GM21717 (cell line): ENCODE data around the gene MBP.

Experiments used
- ATAC-seq: cut with Tn5 transposase; IDR thresholded peaks from one replicate; pipeline ENCODE4 v1.9.1; 2021; ENCODE audit warnings: mild to moderate bottlenecking, moderate library complexity; ENCODE audit not compliant: unreplicated experiment

MBP gene

DNA sequence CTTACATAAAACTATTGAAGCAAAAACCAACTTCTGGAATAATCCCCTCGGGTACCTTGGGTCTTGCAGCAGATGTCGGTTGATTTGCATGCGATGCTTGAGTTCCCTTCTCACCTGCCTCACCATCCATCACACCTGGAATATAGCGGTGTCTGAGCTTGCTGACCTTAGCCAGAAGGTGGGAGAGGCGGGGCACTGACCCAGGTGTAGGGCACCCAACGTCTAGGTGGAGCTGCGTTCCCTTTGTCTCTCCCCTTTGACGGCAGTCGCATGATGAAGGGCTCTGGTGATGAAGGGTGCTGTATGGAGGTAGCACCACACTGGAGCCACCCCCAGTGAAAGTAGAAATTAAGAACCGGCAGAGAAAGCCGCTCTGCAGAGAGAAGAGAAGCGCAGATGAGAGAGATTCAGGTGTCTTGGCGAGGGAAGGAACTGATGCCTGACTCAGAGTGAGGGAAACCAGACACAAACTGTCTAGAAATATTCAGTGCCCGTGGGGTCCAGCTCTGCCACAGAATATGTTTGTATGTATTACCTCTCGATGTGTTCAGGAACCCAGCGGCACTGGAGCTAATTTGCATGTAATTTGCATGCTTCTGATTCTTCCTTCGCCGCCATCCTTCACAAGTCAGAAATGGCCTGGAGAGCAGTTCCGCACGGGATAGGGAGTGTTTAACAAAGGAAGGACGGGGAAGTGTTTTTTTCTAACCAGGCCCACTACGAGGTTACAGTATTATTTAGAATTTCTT is 19.4 kb upstream of the MBP start:
- ATAC-seq: no peak

DNA sequence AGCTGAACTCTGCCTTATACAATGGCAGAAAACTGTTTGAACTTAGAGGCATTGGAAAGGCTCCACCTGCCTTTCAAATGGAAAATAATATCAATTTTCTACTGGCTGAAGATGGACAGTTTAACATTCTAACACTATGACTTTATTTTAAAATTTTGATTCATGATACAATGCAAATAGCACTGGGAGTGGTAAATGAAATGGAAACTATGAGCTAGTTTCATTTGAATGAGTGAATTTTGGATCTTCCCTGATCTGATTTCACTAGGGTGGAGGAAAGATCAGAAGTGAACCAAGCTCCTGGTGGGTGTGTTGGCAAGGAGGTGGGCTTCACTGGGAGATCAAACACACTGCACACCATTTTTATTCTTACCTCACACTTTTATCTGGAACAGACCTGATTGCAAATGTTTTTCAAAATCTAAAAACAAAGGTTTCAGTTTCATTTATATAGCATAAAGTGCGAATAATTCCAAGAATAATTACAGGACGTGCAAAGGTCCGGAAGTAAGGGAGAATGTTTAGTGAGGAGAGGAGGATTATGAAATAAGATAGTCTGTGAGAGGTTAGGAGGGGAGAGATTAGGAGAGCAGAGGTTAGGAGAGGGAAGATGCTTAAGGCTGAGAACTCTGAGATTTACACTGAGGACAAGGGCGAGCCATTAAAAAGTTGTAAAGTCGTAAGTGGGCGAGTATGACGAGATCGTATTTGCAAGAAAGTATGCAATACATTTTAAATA is 18.6 kb upstream of the MBP start:
- ATAC-seq: no peak

DNA sequence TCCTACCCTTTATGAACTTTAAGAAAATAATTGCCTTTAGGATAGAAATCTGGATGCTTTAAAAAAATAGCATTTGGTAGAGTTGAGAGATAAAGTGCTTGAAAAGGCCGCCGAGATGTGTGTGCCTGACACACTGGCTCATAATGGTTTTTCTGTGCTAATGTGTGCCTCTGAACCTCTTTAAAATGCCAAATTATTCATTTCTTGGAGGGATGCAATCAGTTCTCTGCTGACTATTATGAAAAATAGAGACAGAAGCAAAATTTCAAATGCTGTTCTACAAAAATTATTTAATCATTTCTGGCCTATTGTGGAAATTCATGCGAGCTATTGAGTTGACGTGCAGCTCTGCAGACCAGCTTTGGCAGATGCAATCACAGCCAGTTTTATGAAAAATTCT is 18.0 kb upstream of the MBP start:
- no peak for ATAC-seq

DNA sequence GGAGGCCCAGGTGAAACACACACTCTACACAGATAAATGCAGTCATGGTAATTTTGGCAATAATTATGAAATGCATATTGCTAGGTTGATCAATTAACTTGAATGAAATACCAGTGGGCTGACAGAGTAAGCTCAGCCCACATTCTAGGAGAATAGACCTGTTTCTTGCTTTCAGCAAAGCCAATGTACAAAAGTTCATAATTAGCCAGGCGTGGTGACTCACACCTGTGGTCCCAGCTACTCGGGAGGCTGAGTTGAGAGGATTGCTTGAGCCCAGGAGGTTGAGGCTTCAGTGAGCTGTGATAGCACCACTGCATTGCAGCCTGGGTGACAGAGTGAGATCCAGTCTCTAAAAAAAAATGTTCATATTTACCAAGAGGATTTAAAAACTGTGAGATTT is 15.7 kb upstream of the MBP start:
- ATAC-seq: no peak

DNA sequence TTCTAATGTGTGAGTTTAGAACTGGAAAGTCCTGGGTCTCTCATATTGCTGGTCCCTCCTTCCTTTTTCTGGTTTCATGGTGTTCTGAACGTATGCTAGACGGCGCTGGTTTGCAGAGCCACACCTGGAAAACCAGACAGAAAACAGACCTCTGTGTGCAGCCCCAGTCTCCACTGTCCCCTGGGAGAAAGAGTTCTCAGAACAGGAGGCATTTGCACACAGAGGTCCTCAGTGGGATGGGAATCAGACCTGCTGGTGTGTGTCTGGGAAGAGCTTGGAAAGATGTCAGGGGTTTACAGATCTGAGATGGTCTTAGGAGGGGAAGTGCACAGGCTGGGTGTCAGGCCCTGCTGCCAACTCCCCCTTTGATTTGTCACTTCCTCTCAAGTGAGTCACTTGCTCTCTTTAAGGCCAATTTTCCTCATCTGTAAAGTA is 14.9 kb upstream of the MBP start:
- ATAC-seq: no peak

DNA sequence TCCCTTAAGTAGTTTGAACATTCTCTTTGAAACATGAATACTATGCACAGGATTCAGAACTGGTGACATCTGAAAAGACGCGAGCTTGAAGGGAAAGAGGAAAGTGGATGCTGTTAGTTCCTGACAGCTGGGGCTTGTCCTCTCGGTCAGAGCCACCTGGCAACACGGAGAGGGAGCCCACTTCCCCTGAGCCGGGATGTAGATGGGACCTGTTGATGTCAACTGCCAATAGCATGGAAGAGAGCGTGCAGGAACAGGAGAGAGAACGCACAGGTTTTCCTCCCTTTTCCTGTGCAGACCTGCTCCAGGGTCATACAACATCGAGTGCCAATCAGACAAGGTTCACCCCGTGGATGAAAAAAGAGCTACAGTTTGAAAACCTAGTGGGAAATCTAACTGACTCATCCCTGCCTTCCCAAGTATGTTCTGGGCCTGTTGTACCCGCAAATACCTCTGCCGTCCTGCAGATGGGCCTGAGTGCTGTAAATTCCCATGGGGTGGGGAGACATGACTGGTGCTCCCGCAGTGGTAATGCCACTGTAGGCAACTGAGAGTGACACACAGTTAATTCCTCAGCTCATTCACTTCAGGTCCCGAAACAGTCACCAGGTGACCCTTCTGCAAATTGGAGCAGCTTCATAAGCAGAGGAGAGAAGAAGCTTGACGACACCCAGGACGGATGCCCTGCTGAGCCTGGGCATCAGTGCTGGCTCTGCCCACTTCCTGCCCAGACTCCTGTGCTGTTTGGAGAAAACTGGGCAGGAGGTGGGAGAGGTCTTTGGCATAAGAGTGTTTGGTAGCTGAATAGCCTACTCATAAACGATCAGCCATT is 13.9 kb upstream of the MBP start:
- no peak for ATAC-seq

DNA sequence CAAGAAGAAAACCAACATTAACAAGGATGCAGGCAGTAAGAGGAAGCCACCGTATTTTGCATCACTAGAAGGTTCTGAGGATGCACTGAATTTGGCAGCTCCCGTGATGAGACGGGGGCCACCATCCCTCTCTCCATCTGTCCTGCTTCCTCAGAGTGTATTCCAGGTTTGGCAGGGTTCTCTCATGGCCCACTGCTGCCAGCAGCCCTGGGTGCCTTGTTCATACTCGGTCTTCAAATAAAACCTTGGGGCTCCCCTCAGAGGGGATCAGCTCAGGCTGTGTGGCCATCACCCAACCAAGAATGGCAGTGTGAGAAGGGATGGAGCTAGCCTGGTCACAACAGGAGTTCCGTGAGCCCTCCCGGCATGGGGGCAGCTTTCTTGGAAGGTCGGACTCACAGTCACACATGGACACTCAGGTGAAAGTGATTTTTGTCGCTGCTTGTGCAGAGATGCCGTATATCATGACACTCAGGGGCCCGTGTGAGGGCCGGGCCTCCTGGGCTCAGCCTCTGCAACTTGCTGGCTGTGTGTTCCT is 12.8 kb upstream of the MBP start:
- no peak for ATAC-seq

DNA sequence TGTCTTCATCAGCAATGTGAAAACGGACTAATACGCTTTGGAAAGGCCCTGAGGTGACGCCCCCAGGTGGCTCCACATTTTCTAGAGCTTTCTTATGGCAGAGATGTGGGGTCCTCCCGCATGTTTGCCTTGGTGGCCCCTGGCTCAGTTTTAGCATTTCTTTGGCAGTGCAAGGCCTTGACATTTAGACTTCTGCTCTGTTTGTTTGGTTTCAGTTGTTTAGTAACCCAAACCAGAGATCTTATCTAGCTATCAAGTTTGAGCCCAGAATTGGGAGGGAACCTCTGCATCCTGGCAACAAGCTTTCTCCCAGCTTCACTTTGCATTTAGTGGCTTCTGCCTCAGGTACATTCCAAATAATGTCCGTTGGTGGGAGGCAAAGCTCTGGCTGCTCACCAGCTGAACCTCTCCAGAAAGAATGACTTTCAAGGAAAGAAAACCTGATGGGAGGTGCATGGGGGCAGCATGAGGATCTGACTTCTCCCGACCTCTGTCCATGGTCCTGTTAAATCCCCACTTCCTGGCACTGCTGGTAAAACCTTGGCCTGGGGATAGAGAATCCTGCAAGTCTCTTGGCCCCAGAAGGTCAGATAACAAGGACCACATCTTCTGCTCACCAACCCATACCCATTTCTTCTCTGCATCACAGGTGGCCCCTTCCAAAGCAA is 12.0 kb upstream of the MBP start:
- ATAC-seq: no peak

DNA sequence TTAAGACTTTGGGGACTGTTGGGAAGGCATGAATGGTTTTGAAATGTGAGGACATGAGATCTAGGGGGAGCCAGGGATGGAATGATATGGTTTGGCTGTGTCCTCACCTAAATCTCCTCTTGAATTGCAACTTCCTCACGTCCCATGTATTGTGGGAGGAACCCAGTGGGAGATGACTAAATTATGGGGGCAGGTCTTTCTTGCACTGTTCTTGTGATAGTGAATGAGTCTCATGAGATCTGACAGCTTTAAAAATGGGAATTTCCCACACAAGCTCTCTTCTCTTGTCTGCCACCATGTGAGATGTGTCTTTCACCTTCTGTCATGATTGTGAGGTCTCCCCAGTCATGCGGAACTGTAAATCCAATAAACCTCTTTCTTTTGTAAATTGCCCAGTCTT is 11.5 kb upstream of the MBP start:
- ATAC-seq: no peak

DNA sequence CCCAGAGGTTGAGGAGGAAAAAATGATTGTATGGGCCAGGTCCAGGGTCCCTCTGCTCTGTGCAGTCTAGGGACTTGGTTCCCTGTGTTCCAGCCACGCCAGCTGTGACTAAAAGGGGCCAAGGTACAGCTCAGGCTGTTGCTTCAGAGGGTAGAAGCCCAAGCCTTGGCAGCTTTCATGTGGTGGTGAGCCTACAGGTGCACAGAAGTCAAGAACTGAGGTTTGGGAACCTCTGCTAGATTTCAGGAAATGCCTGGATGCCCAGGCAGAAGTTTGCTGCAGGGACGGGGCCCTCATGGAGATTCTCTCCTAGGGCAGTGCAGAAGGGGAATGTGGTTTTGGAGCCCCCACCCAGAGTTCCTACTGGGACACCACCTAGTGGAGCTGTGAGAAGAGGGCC is 10.6 kb upstream of the MBP start:
- ATAC-seq: no peak

DNA sequence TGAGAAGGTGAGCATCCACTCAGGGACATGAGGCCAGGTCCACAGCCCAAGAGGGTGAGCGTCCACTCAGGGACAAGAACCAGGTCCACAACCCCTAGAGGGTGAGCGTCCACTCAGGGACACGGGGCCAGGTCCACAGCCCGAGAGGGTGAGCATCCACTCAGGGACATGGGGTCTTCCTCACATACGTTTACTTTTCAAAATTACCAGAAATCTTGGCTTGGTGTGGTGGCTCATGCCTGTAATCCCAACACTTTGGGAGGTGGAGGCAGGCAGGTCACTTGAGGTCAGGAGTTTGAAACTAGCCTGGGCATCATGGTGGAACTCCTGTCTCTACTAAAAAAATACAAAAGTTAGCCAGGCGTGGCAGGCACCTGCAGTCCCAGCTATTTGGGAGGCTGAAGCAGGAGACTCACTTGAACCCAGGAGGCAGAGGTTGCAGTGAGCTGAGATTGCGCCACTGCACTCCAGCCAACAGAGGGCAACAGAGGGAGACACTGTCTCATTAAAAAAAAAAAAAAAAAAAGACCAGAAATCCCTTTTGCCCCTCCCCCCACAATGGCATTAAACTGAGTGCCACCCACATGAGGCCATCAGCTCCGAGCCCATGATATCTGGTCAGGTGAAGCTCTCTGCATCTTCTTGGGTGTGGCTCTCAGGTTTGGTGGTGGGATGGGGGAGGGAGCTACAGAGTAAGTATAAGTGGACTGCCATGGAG is 9.0 kb upstream of the MBP start:
- ATAC-seq: no peak

DNA sequence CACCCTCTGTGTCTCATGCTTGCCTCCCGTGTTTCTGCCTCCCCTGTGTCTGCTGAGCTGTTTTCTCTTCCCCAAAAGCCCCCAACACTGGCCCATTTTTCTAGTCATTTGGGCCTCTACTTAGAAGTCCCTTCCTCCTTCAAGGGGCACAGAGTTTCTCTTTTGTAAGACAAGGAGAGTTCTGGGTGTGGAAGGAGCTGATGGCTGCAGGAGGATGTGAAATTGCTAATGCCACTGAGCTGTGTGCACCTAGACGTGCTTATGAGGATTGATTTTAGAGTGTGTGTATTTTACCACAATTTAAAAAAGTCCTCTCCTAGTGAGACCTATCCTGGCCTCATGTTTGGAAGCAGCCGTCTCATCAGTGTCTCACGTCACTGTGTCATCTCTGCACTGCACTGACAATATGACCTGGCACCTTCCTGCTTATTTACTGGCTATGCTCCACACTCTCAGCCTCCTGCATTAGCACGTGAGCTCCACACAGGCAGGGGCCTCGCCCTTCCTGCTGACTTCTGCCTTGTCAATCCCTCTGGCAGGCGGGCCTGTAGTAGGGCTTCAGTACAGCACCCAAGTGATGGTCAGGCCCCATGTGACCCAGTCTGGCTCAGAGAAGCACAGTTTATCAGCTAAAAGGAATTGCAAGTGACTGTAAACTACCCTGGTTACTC is 8.0 kb upstream of the MBP start:
- no peak for ATAC-seq

DNA sequence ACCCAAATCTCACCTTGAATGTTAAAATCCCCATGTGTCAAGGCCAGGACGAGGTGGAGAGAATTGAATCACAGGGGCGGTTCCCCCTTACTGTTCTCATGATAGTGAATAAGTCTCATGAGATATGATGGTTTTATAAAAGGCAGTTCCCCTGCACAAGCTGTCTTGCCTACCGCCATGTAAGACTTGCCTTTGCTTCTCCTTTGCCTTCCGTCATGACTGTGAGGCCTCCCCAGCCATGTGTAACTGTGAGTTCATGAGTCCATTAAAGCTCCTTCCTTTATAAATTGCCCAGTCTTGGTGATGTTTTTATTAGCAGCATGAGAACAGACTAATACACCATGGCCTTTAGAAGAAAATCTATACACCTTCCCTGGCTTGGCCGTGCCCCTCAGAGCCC is 7.4 kb upstream of the MBP start:
- no peak for ATAC-seq

DNA sequence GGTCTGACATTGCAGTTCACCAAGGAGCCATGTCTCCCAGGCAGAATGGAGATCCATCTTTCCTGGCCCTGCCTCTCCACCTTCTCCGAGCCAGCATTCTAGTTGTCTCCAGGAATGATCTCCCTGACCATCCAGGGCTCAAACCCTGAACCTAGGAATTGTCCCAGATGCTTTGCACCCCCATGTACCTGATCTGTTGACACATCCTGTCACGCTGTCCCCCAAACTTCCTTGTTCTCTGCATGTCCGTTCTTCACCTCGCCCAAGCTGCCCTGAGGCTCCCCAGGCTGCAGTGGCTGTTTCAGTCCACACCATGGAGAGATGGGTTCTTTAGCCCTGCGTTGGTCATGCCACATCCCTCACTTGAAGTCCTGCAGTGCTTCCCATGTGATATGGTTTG is 7.0 kb upstream of the MBP start:
- ATAC-seq: no peak

DNA sequence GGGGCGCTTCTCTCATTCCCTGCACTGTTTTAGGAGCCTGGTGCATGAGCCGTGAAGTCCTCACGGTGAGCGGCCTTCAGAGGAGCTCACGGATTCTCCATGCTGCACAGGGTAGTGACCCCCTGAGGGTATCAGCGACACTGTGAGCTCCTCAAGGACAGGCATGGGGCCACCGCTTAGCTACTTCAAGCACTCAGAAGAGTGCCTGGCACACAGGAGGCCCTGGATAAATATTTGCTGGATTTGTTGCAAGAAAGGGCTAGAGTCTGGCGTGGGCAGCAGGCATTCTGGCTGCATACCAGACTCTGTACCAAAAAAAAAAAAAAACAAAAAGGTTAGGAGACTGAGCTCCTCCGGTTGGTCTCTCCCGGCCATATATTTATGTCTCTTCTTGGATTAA is 5.7 kb upstream of the MBP start:
- no peak for ATAC-seq

DNA sequence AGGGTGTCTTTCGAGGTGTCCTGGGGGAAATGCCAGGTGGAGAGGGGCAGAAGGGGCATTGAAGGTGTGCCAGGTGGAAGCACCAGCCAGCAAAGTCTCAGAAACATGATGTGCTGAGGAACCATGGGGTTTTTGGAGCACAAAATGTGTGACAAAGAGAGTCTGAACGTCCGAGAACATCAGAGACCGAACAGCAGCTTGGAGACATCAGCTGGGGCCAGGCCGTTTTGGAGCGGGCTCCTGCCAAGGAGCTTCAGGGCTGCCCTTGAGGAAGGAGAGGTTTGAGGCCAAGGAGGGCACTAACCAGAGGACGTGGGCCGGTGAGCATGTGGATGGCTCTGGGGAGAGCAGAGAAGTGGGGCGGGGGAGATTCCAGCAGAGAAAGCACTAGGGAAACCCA is 5.3 kb upstream of the MBP start:
- no peak for ATAC-seq

DNA sequence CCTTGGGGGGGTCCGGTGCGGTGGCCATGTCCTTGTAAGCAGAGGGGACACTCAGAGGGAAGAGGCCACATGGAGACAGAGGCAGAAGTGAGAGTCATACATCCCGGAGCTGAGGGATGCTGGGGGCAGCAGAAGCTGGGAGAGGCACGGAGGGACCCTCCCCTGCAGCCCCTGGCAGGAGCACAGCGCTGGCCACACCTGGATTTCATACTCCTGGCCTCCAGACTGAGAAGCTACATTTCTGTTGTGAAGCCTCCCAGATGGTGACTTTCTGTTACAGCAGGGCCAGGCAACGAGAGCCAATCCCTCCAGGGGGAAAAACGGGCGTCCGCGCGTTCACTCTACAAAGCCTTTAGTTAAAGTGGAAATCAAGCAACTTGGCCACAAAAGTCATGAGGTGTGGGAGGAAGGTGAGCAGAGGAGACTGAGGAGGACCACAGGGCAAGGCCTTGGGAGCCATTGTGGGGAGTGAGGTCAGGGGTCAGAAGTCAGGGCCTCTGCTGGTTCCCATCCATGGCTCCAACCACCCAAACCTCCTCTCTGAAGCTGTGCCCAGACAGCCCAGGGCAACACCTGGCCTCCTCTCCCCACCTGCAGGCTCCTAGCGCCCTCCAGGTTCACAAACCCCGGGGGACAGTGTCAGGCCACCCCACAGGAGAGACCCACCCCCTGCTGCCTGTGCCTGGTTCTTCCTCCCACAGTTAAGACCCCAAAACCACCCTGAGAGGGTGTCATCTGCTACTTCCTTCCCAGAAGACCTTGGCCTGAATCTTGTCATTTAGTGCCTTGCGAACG is 4.5 kb upstream of the MBP start:
- no peak for ATAC-seq

DNA sequence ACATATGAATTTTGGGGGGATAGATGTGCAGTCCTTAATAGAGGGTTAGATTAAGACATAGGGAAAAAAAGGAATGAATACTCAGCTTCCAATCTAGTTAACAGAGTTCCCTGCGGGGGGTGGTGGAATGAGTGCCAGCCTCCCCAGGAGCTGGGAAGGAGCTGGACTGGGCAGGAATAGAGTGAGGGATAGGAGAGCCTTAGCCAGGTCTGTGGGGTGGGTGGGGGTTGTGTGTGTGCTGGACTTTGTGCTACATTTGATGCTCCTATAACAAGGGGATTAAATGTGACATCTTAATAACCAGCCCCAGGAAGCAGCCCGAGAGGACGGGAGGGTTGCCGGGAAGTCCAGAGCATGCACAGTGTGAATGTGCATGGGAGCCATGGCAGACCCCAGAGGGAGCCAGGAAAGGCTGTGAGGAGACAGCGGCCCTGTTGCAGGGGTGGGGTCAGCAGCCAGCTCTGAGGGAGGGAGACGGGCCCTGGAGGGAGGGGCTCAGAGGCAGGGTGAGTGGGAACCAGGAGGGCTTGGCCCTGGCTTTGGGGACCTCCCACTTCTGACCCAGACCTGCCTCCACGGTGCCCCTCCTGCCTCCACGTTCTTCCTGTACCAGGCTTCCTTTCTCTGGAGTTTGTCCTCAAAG is 3.6 kb upstream of the MBP start:
- no peak for ATAC-seq
